ENCODE measurements around the gene CTNNA1. TPM values are rescaled to one million over a fixed set of nuclear protein-coding genes. Genes with fewer than 3 reads are reported as not detected.

The CTNNA1 gene
- total RNA-seq, 1 donor from 2014 or later: 361 TPM

GRCh38 chr5:138938526-138938925, 185.3 kb downstream of the CTNNA1 start:
- no peak for ATAC-seq
- Histone ChIP-seq H3K36me3 (peaks cover 23% of the 10 kb centered on the region), H3K27me3 (ENCODE audit: low read depth) (no peaks in the 10 kb centered on the region), H3K4me3 (no peak overlapping the region), H3K9me3 (no peaks in the 10 kb centered on the region), H3K4me1 (no peaks in the 10 kb centered on the region), H3K27ac (no peak overlapping the region)
- intact Hi-C loops (cut with DNase I): no loop called here
- TF ChIP-seq, protein P1, sequence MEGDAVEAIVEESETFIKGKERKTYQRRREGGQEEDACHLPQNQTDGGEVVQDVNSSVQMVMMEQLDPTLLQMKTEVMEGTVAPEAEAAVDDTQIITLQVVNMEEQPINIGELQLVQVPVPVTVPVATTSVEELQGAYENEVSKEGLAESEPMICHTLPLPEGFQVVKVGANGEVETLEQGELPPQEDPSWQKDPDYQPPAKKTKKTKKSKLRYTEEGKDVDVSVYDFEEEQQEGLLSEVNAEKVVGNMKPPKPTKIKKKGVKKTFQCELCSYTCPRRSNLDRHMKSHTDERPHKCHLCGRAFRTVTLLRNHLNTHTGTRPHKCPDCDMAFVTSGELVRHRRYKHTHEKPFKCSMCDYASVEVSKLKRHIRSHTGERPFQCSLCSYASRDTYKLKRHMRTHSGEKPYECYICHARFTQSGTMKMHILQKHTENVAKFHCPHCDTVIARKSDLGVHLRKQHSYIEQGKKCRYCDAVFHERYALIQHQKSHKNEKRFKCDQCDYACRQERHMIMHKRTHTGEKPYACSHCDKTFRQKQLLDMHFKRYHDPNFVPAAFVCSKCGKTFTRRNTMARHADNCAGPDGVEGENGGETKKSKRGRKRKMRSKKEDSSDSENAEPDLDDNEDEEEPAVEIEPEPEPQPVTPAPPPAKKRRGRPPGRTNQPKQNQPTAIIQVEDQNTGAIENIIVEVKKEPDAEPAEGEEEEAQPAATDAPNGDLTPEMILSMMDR (IDR thresholded peaks at IDR 0.05): no peak
- DNase-seq: no peak

DNA sequence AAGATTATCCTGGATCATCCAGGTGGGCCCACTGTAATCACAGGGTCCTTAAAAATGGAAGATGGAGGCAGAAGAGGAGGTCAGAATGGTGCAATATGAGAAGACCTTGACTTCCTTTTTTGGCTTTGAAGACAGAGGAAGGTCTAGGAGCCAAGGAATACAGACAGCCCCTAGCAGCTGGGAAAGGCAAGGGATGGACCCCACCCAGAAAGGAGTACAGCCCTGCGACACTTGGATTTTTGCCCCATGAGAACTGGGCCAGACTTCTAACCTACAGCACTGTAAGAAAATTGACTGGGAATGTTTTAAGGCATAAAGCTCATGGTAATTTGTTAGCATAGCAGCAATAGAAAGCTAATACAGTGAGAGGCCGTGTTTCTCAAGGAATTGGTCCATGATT, 188.8 kb downstream of the CTNNA1 start:
- Histone ChIP-seq H3K4me1 (no peaks in the 10 kb centered on the region), H3K27me3 (ENCODE audit: low read depth) (no peaks in the 10 kb centered on the region), H3K9me3 (no peaks in the 10 kb centered on the region), H3K27ac (no peak overlapping the region), H3K4me3 (no peak overlapping the region), H3K36me3 (peaks cover 13% of the 10 kb centered on the region)
- ATAC-seq: no peak
- DNase-seq: no peak
- TF ChIP-seq, protein P1 (IDR thresholded peaks at IDR 0.05): no peak
- intact Hi-C loops (cut with DNase I): no loop called here

GRCh38 chr5:138942861-138943260, 189.6 kb downstream of the CTNNA1 start:
- H3K27me3 ChIP-seq (ENCODE audit: low read depth): no peaks in the 10 kb centered on the region
- no peaks in the 10 kb centered on the region for H3K4me1 ChIP-seq
- no peak overlapping the region for H3K27ac ChIP-seq
- DNase-seq (no peak), ATAC-seq (no peak)
- intact Hi-C loops (cut with DNase I): no loop called here
- H3K9me3 ChIP-seq: no peaks in the 10 kb centered on the region
- H3K36me3 ChIP-seq: peaks cover 21% of the 10 kb centered on the region
- H3K4me3 ChIP-seq: no peak overlapping the region
- TF ChIP-seq, protein P1 (IDR thresholded peaks at IDR 0.05): no peak

DNA sequence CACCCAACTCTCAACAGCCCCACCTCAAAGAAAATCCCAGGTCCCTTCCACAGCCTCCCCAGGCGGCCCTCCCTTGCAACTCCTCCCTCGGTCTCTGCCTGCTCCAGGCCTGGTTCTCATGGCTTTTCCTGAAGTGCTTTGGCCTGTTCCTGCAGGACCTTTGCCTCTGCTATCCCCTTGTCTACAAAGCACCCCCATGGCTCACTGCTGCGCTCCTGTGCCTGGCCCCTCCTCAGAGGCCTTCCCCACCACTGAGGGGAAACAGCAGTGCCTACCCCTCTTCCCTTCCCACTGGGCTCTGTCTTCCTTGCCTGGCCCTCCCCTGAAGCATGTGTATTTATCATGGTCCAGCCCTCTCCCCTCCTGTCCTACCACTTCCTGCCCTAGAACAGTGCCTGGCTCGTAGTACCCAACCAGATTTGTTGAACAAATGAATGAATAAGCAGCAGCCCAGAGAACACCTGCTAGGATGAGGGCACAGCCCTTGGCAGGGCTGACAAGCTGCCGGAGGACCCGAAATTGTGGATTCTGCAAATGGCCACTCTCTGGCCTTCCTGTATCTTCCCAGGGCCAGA, 190.5 kb downstream of the CTNNA1 start:
- H3K27ac ChIP-seq: no peak overlapping the region

GRCh38 chr5:138944527-138945322, 191.5 kb downstream of the CTNNA1 start:
- Histone ChIP-seq H3K4me3 (no peak overlapping the region), H3K27me3 (ENCODE audit: low read depth) (no peaks in the 10 kb centered on the region), H3K27ac (no peak overlapping the region), H3K36me3 (peaks cover 22% of the 10 kb centered on the region), H3K9me3 (no peaks in the 10 kb centered on the region), H3K4me1 (peaks cover 4% of the 10 kb centered on the region)
- DNase-seq (no peak), ATAC-seq (peak; percentile 8 to 10)
- intact Hi-C loops (cut with DNase I): no loop called here
- TF ChIP-seq, protein P1 (IDR thresholded peaks at IDR 0.05): no peak

More for the DNA sequence above, 190.5 kb downstream of the CTNNA1 start:
- no peak for ATAC-seq
- Histone ChIP-seq H3K4me1 (no peaks in the 10 kb centered on the region), H3K9me3 (no peaks in the 10 kb centered on the region), H3K27me3 (ENCODE audit: low read depth) (no peaks in the 10 kb centered on the region), H3K4me3 (no peak overlapping the region), H3K36me3 (peaks cover 22% of the 10 kb centered on the region)
- TF ChIP-seq, protein P1 (IDR thresholded peaks at IDR 0.05): no peak
- no peak for DNase-seq
- intact Hi-C loops (cut with DNase I): no loop called here
